CD4-positive, alpha-beta T cell treated with Interleukin-17A for 1 hour (primary cell): ENCODE data around the gene RNPS1.

Experiments used
- DNase-seq: peaks from one replicate; pipeline ENCODE4 v3.0.0-alpha.2; 2020

RNPS1 gene

GRCh38 chr16:2210386-2211365 is 57.2 kb downstream of the RNPS1 start, which contains the start of gene BRICD5:
Gene BRICD5 (minus strand): TSS chr16:2210863. CDS start chr16:2210833, 30 bp downstream.
- DNase-seq: no peak

GRCh38 chr16:2210009-2210332 is 58.0 kb downstream of the RNPS1 start:
- DNase-seq: no peak

- no peak for DNase-seq
Observed at GRCh38 chr16:2209258-2210008, 58.5 kb downstream of the RNPS1 start.

GRCh38 chr16:2208772-2209171 is 59.2 kb downstream of the RNPS1 start:
- no peak for DNase-seq

- DNase-seq: no peak
Observed at GRCh38 chr16:2208308-2208707, 59.6 kb downstream of the RNPS1 start.

- DNase-seq: no peak
Observed at GRCh38 chr16:2207872-2208271, 60.1 kb downstream of the RNPS1 start.

GRCh38 chr16:2206780-2207433 is 61.0 kb downstream of the RNPS1 start:
- DNase-seq: no peak

GRCh38 chr16:2206420-2206779 is 61.5 kb downstream of the RNPS1 start:
- no peak for DNase-seq

- DNase-seq: no peak
Observed at GRCh38 chr16:2205967-2206313, 62.0 kb downstream of the RNPS1 start.

GRCh38 chr16:2205104-2205966 is 62.6 kb downstream of the RNPS1 start, which contains the start of gene MLST8:
Gene MLST8 (plus strand): TSS chr16:2205454. CDS start chr16:2206086, 632 bp downstream.
- DNase-seq: peak; percentile 91

- no peak for DNase-seq
Observed at GRCh38 chr16:2204416-2205103, 63.4 kb downstream of the RNPS1 start.
